Natural killer cell (primary cell): ENCODE data around the gene PKLR. TPM values are rescaled to one million over a fixed set of nuclear protein-coding genes. Genes with fewer than 3 reads are reported as not detected.
"Not testable (repeated sequence)": the region's sequence is repeated elsewhere in the genome, so short reads cannot be mapped to it uniquely, and the experiment has no call there.

Experiments
- ATAC-seq, 3 donors: fragments of 150-1000 bp in 2 of 3; fragments of 200-7000 bp in 1 of 3; cut with Tn5 transposase; 1 replicate in 1 of 3; 2 replicates in 2 of 3; pipeline ENCODE4 v1.10.0; 2021; ENCODE audit warnings: mild to moderate bottlenecking in 2 of 3, moderate library complexity in 2 of 3
- DNase-seq, 2 donors: peaks; one replicate each; pipeline versions ENCODE4 v3.0.0 to v3.0.0-alpha.2; 2013 to 2021; ENCODE audit warnings: mixed read lengths in 1 of 2
- H3K27ac ChIP-seq: one replicate; pipeline ENCODE4 v1.5.1; 2013; ENCODE audit warnings: mild to moderate bottlenecking, low read length
- H3K27me3 ChIP-seq: one replicate; pipeline ENCODE4 v1.6.1; 2013; ENCODE audit warnings: low read length; ENCODE audit not compliant: control insufficient read depth, insufficient read depth
- H3K36me3 ChIP-seq: one replicate; pipeline ENCODE4 v1.6.1; 2013; ENCODE audit warnings: low read length; ENCODE audit not compliant: control insufficient read depth, insufficient read depth
- H3K4me1 ChIP-seq: one replicate; pipeline ENCODE4 v1.6.1; 2013; ENCODE audit warnings: low read length; ENCODE audit not compliant: control insufficient read depth, insufficient read depth
- H3K4me3 ChIP-seq: one replicate; pipeline ENCODE4 v1.5.1; 2013; ENCODE audit warnings: low read length
- H3K9me3 ChIP-seq: one replicate; pipeline ENCODE4 v1.6.1; 2013; ENCODE audit warnings: low read length; ENCODE audit not compliant: control insufficient read depth, insufficient read depth
- H3K27ac Mint-ChIP-seq, 2 donors: one replicate each; pipeline ENCODE4 v1.8.0; 2022; ENCODE audit warnings: mild to moderate bottlenecking in 2 of 2, mixed read lengths in 2 of 2, moderate library complexity in 1 of 2
- H3K27me3 Mint-ChIP-seq, 2 donors: one replicate each; pipeline ENCODE4 v1.8.0; 2022; ENCODE audit warnings: low read depth in 2 of 2, mixed read lengths in 2 of 2
- H3K36me3 Mint-ChIP-seq: one replicate; pipeline ENCODE4 v1.8.0; 2022; ENCODE audit warnings: mixed read lengths
- H3K4me1 Mint-ChIP-seq, 2 donors: one replicate each; pipeline ENCODE4 v1.8.0; 2022; ENCODE audit warnings: mixed read lengths in 2 of 2
- H3K4me3 Mint-ChIP-seq: one replicate; pipeline ENCODE4 v1.8.0; 2022; ENCODE audit warnings: mild to moderate bottlenecking, moderate library complexity, mixed read lengths
- H3K9me3 Mint-ChIP-seq, 2 donors: one replicate each; pipeline ENCODE4 v1.8.0; 2022; ENCODE audit warnings: mixed read lengths in 2 of 2
- CTCF ChIP-seq: fragments of 200-600 bp; IDR thresholded peaks from one replicate; pipeline ENCODE4 v1.8.0; 2022; ENCODE audit warnings: antibody characterized with exemption
- WGBS: methylation state at CpG from one replicate; pipeline ENCODE4 v1.1.7; 2013; ENCODE audit warnings: missing lambda C conversion rate; ENCODE audit not compliant: insufficient coverage; 5-methylcytosine and 5-hydroxymethylcytosine counted together
- intact Hi-C: fragments of 100-400 bp; cut with micrococcal nuclease; formaldehyde crosslinking; loops from one replicate; pipeline ENCODE4 v1.14.2; 2022
- total RNA-seq, 4 donors: library from RNA; stranded (reverse); fragments of 120-200 nt in 1 of 4; gene quantifications; one replicate each; pipeline versions ENCODE4 v1.2.3 to v1.2.4, GENCODE V29; 2013 to 2022

The PKLR gene
- total RNA-seq, 3 donors from 2014 or later (not counting 1 experiment from before 2014, with no cell fraction given) = 0.12 TPM; not detected in 2

DNA sequence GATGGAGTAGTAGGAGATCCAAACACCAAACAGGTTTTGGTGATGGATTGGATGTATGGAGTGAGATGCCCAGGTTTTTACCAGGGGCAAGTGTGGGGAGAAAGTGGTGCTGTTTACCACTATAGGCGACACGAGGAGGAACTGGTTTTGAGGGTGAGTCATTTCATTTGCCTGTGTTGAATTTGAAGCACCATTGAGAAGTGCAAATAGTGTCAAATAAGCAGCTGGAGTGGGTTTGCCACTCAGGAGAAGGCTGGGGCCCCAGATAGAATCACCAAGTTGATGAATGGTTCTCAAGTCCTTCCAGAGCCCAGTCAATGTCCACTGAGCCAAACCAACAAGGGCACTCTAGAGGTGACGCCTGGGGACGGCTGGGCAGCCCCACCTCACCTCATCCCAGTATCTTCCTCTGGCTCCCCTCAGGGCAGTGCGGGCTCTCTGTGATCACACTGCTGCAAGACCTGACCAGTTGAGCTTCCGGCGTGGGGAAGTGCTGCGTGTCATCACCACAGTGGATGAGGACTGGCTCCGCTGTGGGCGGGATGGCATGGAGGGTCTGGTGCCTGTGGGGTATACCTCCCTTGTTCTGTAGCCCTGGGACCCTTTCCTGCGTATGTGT is 28.9 kb upstream of the PKLR start:
- no peak overlapping the region for H3K4me3 ChIP-seq
- no peak for ATAC-seq
- H3K36me3 Mint-ChIP-seq = peaks cover 7% of the 10 kb centered on the region
- no peak overlapping the region for H3K27ac ChIP-seq
- 94% methylated on average over 11 of the region's 11 CpGs for WGBS
- H3K4me3 Mint-ChIP-seq = no peak overlapping the region
- no peak for DNase-seq
- intact Hi-C loops = no loop called here
- no peaks in the 10 kb centered on the region for H3K27me3 Mint-ChIP-seq
- no peaks in the 10 kb centered on the region for H3K27me3 ChIP-seq
- H3K4me1 ChIP-seq = peaks cover 5% of the 10 kb centered on the region
- H3K36me3 ChIP-seq = peaks cover 17% of the 10 kb centered on the region
- H3K9me3 Mint-ChIP-seq = no peaks in the 10 kb centered on the region
- peaks cover 7 to 14% of the 10 kb centered on the region in 2 donors for H3K4me1 Mint-ChIP-seq
- no peak for TF ChIP-seq CTCF
- no peaks in the 10 kb centered on the region for H3K9me3 ChIP-seq
- H3K27ac Mint-ChIP-seq = no peak overlapping the region

- H3K4me1 Mint-ChIP-seq = peaks cover 7 to 24% of the 10 kb centered on the region in 2 donors
- H3K27ac ChIP-seq, H3K4me3 Mint-ChIP-seq, H3K4me3 ChIP-seq, H3K9me3 ChIP-seq, ATAC-seq, intact Hi-C loops, H3K27ac Mint-ChIP-seq, H3K27me3 Mint-ChIP-seq, H3K36me3 Mint-ChIP-seq, DNase-seq, H3K9me3 Mint-ChIP-seq, H3K27me3 ChIP-seq: not testable (repeated sequence)
- Histone ChIP-seq H3K4me1 (peaks cover 12% of the 10 kb centered on the region), H3K36me3 (peaks cover 11% of the 10 kb centered on the region)
- WGBS = 95% methylated on average over 6 of the region's 7 CpGs
Measured at GRCh38 chr1:155328856-155329255, 27.6 kb upstream of the PKLR start.

DNA sequence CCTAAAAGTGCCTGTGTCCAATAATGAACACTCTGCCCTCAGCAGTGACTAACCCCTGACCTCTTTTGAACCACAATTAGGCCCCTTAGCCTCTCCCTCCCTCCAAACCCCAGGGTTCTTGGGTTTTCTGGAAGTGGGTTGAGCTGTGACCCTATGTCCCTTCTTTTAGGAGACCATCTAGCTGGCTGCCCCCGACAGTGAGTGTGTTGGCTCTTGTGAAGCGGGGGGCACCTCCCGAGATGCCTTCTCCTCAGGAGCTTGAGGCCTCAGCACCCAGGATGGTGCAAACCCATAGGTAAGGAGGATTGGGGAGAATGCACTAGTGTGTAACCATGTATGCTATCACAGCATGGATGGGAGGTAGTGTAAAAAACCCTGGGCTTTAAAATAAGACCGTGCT is 26.7 kb upstream of the PKLR start:
- Mint-ChIP-seq H3K27ac (no peak overlapping the region), H3K4me1 (peaks cover 7 to 24% of the 10 kb centered on the region in 2 donors), H3K36me3 (no peaks in the 10 kb centered on the region), H3K4me3 (no peak overlapping the region), H3K27me3 (no peaks in the 10 kb centered on the region), H3K9me3 (no peaks in the 10 kb centered on the region)
- no peak overlapping the region for H3K4me3 ChIP-seq
- peaks cover 12% of the 10 kb centered on the region for H3K4me1 ChIP-seq
- peaks cover 8% of the 10 kb centered on the region for H3K36me3 ChIP-seq
- intact Hi-C loops = no loop called here
- no peak for TF ChIP-seq CTCF
- ATAC-seq (no peak), DNase-seq (no peak)
- 93% methylated on average over 4 of the region's 4 CpGs for WGBS
- H3K27me3 ChIP-seq = no peaks in the 10 kb centered on the region
- no peak overlapping the region for H3K27ac ChIP-seq
- no peaks in the 10 kb centered on the region for H3K9me3 ChIP-seq

DNA sequence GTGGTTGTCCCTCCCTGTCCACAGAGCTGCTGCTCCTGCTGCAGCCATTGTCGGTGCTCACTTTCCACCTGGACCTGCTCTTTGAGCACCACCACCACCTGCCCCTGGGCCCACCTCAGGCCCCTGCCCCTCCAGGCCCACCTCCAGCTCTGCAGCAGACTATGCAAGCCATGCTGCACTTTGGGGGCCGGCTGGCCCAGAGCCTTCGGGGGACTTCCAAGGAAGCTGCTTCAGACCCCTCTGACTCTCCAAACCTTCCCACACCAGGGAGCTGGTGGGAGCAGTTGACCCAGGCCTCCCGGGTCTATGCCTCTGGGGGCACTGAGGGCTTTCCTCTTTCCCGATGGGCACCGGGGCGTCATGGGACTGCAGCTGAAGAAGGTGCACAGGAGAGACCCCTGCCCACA is 25.4 kb upstream of the PKLR start:
- H3K36me3 Mint-ChIP-seq = no peaks in the 10 kb centered on the region
- Histone ChIP-seq H3K9me3 (no peaks in the 10 kb centered on the region), H3K36me3 (peaks cover 8% of the 10 kb centered on the region), H3K27me3 (no peaks in the 10 kb centered on the region), H3K27ac (no peak overlapping the region), H3K4me1 (peaks cover 23% of the 10 kb centered on the region), H3K4me3 (no peak overlapping the region)
- peak overlapping the region; percentile 31 to 74 for H3K27ac Mint-ChIP-seq
- H3K4me1 Mint-ChIP-seq = peaks cover 7 to 27% of the 10 kb centered on the region in 2 donors
- no peaks in the 10 kb centered on the region for H3K27me3 Mint-ChIP-seq
- H3K9me3 Mint-ChIP-seq = no peaks in the 10 kb centered on the region
- ATAC-seq = no peak
- 97% methylated on average over 7 of the region's 7 CpGs for WGBS
- DNase-seq = no peak
- no peak for TF ChIP-seq CTCF
- peak overlapping the region; percentile 42 for H3K4me3 Mint-ChIP-seq
- intact Hi-C loops = no loop called here
